Measurements from ENCODE around the gene SLC41A1.

The SLC41A1 gene

DNA sequence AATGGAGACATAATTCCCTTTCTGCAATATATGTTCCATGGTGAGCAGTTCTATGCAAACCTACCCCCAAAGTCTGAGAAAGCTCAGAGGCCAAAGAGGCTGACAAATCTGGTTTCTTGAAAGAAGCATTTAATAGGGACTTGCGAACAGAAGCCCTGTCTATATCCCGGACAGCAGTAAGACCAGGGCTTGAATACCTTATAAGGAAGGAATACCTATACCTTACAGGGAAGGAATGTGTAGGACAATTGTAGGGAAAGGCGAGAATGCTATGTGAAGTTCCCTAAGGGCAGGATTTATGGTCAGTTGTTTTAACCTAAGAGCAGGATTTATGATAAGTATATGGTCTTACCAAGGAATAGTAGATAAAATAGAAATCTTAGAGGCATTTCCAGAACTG lies 5.0 kb upstream of the SLC41A1 start:
- no peak for DNase-seq

DNA sequence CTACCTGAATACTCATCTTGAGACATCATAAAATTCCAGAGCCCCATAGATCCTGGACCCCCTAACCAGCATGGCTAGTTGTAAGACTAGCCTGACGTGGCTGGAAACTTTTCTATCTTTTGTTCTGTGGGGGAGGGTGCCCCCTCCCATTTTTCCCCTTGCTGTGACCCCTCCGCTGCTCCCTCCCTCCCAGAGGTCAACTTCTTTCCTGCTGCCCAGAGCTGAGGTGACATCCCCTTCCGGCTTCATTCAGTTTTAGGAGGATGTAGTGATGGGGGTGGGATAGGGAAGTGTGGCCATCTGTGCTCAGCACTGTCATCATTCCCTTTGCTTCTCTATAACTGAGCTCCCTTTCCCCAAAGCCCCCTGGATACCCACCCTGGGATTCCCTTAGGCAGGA lies 4.4 kb upstream of the SLC41A1 start:
- DNase-seq = no peak

- DNase-seq = no peak
Observed at GRCh38 chr1:205813755-205814058, 709 bp upstream of the SLC41A1 start.

- DNase-seq = peak; percentile 42
Observed at GRCh38 chr1:205812271-205812877, 624 bp downstream of the SLC41A1 start.

DNA sequence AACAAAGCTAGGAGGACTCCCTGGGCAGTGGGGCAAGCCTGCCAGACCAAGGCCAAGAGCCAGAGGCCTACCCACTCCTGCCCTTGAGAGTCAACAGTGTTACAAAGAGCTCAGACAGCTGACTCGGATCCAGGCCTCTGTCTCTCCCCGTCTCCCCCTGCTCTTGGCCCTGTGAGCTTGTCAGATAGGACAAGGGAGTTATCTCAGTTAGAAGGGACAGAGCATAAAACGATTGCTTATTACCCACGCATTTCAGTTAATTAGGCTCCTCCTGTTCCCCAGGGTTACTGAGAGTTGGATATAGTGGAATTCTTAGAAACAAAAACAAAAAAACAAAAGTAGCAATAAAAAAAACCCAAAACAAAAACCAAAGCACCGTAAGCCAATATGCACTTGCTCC lies 1.3 kb downstream of the SLC41A1 start:
- no peak for DNase-seq

DNA sequence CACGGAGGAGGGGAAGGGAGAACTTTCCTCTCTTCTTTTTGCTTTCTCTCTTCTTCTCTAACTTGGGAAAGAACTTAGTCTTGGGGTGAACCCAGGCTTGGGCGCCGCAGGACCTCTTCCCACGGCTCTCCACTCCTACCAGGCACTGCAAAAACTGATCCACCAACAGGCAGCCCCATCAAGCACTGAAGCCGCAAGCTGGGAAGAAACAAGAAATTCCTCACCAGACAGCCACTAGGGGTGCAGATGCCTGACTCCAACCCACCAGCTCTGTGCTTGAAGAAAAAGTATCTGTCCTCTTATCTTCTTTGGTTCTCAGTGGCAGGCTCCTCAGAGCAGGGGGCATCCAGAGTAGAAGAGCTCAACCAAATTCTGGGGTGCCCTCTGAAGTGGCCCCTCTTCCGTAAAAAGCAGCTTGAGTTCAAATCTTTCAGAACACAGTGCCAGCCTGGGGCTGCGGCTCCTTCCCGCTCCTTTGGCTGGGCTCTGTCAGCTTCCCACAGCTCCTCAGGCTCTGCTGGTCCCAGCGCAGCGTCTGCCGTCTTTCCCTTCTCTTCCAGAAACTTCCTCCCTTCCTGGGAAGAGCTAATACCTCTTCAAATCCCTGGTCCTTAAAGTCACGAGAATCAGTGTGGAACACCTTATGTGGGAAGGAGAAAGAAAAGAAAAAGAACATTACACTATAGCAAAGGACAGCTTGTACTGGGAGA lies 2.4 kb downstream of the SLC41A1 start:
- DNase-seq = no peak

DNA sequence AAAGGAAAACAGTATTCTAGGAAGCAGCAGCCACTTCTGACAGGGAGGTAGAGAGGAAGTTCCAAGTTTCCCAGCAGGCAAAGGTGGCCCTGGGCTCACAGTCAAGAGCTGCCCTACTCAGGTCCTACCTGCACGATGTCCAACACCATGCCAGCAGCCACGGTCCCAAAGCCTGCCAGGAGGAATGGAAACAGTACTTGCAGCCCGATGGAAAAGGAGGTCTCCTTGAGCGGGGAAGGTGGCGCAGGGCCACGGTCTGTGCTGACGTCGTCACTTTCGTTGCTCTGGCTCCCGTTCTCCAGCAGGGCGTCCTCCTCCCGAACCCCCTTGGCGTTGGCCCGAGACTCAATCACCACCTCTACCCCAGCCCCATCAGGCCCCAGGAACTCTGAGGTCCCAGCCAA lies 3.1 kb downstream of the SLC41A1 start:
- no peak for DNase-seq

DNA sequence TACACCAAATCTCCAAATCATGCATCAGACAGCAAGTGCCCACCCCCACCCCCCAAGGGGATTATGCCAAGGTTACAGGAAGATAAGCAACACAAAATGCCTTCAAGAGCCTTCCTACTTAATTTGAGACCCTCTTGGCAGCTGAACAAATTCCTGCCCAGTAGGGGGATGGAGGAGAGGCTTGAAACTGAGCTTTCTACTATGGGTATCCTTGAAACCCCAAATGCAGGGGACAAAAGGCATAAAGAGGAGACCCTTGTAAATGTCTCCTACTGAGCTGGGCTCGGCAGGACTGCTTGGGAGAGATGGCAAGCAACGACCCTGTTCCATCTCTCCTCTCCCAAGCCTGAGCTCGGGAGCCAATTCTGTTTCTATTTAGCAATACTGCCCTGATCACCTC lies 3.5 kb downstream of the SLC41A1 start:
- no peak for DNase-seq

DNA sequence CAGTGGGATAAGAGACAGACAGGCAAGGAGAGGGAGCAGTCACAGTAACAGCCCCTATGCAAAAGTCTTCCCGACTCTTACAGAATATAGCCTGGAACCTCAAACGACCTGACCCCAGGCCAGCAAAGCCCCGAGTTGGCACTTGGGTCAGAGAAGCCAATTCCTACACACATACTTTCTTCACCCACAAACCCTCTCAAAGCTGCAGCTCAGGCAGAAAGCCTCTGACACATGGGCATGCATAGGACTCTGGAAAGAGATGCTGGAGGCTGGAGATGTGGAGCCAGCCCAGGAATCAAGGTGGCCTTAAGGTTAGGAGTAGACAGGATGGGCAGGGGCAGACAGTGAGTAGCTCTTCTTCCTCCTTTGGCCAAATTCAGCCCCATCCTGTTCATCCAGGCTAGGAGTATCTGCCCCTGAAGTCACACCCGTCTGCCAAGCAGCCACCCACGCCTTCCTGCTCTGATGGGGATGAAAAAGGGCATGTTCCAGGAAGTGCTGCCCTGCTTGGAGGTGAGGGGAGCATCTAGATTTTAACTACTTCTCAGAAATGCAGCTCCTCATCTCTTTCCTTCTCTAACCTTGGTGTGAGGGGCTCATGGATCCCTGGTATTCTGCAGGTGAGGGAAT lies 7.8 kb downstream of the SLC41A1 start:
- no peak for DNase-seq

- DNase-seq = no peak
Observed at GRCh38 chr1:205804605-205805004, 8.4 kb downstream of the SLC41A1 start.

DNA sequence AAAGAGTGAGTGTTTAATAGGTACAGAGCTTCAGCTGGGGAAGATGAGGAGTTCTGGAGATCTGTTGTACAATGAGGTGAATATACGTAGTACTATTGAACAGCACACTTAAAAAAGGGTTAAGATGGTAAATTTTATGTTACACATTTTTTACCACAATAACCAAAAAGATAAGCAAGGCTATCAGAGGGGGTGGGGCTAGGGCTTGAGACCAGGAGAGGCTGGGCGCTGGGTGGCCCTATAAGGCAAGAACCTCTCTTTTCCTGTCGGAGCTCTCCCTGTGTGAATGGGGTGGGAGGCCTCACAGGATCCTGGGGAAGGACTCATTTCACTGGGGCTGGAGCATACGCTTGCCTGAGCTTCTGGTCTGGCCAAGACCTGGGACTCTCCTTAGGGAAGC lies 9.0 kb downstream of the SLC41A1 start:
- DNase-seq = no peak

- DNase-seq = no peak
Observed at GRCh38 chr1:205802060-205802459, 10.9 kb downstream of the SLC41A1 start.

DNA sequence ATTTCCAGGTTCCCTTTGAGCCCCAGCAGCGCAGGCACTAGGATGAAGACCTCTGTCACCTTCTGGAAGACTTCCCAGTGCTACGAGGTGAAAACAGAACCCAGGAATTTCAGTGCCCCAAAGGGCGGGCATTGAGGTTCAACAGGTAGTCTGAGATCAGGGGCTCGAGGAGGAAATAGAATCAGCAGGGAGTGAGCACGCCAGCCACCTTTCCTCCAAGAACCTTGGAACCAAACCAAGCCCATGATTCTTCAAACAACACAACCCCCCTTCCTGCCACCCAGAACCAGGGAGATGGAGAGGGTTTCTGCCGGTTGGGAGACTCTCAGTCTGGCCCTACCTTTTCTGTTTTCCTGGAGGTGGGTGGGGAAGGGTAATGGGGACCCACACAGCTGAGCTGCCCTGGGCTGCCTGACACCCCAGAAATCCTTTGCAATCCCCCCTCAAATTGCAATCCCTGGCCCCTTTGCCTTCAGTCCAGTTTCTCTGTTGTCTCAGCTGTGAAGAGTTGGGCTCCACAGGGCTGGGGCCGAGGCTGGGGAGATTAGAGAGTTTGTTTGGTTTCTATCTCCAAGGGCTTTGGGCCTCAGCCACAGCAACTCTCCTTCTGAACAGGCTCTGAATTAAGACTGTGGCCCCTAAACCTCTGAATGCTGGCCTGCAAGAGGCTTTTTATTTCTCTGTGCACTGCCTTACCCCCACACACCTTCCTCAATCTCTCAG lies 11.9 kb downstream of the SLC41A1 start:
- no peak for DNase-seq

- no peak for DNase-seq
Observed at GRCh38 chr1:205800427-205800826, 12.6 kb downstream of the SLC41A1 start.

DNA sequence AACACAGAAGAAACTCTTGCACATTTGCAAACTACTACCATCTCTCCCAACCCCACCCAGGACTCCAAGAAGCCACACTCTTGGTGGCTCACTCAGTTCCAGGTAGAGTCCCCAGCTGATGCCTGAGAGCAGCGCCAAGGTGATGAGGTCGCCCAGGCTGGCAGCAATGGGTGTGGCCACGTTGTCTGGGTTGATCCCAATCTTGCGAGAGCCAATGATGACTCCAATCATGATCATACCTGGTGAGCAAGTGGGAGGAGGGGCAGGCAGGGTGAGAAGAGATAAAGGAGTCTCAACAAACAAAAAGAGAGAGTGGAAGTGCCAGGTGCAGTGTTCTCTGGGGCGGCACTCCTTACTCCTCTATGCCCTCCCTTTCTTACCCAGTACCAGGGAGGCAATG lies 14.4 kb downstream of the SLC41A1 start:
- DNase-seq = no peak

DNA sequence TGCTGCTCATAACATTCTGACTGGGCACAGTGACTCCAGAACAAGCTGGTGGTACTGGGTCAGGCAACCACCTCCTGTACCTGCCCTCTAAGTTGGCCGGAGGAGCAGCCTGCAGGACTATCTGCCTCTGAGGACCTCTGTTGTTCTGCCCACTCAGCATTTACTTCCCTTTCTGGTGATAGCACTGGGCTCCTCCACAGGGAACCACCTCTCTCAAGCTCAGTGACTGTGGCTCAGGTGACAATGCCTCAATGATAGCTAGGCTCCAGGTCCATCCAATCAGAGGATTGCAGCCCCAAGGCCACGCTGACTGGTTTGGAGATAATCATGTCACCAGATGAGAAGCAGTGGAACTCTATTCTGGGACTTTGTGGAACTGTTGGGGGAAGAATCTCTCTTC lies 15.8 kb downstream of the SLC41A1 start:
- DNase-seq = no peak

DNA sequence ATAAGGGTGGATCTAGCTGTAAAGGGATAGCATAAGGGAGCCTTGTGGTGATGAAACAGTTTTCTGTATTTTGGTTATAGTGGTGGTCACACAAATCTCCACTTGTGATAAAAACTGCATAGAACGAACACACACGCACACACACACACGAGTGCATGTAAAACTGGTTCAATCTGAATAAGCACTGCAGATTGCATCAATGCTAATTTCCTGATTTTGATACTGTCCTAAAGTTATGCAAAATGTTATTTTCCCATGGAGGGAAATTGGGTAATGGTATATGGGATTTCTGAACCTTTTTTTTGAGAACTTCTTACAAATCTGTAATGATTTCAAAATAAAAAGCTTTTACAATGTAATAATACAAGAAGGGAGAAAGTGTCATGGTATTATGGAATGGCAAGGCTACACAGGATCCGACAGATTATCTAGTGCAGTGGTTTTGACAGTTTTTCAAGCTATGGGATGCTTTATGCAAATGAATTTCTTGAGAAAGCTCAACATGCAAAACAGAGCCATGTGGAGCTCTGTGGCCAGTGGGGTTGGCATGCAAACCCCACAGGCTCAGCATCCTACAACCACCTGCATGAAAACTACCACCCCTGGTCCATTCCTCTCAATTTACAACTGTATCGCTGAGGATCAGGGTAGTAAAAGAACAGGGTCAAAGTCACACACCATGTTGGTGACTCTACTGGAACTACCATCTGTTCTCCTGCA lies 18.8 kb downstream of the SLC41A1 start:
- no peak for DNase-seq

- DNase-seq = no peak
Observed at GRCh38 chr1:205792961-205793673, 19.9 kb downstream of the SLC41A1 start.

DNA sequence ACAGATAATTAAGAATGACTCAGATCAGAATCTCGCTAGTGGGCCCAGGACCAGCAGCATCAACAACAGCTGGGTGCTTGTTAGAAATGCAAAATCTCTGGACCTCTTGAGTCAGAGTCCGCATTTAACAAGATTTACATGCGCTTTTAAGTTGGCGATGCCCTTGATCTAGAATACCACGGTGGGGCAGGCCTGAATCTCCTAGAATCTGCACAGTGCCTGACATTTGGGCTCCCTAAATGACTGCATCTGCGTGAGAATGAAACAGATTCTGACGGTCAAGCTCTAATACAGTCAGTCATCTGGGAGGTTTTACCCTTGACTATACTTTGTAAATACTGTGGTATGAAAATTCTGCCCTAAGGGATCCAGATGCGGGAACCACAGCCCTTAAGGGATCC lies 20.5 kb downstream of the SLC41A1 start:
- no peak for DNase-seq

GRCh38 chr1:205791568-205792180 lies 21.3 kb downstream of the SLC41A1 start:
- peak; percentile 51 for DNase-seq

DNA sequence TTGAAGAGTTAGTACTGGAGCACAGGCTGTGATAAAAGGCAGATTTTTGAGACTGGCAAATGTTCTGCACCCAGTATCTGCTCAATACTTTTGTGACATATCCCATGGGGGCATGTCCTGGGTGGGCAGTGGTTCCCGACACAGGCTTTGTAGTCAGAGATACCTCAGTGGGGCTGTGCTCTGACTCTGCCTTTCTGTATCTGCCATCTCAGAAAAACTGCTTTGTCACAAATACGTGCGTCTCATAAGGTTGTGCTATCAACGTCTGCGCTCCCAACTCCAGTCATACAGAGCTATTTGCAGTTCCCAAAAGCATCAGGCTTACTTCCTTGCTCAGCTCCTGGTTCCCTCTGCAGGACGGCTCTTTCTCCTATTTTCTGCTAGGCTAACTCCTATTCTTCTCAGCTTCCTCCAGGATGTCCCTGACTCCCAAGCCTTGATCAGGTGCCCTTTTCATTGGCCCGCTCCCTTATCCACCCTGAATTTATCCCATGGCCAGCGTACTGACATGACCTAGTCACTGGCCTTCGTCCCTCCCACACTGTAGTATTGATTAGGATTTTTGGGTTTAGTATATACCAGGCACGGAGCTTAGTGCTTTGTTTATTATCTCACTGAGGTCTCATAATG lies 25.6 kb downstream of the SLC41A1 start:
- DNase-seq = no peak

GRCh38 chr1:205786601-205787000 lies 26.4 kb downstream of the SLC41A1 start:
- DNase-seq = no peak
